ENCODE measurements around the gene CD9.

CD9 gene

DNA sequence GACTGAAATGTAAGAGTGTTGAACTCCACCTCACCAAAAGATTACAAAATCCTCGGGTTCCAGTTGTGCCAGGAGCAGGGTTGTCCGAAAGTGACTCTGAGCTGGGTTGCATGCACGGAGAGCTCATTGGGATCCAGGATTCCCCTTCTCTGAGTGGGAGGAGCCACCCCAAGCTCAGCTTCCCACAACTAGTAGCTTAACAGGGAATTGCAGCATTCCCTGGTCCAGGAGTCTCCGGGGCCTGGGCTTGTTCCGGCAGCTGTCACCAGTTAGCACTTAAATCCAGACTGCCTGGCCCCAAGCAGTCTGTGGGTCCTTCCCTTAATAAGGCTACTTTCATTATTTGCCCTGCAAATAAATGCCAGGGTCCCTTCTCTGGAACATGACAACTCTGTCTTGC lies 50.1 kb downstream of the CD9 start:
- DNase-seq: no peak

DNA sequence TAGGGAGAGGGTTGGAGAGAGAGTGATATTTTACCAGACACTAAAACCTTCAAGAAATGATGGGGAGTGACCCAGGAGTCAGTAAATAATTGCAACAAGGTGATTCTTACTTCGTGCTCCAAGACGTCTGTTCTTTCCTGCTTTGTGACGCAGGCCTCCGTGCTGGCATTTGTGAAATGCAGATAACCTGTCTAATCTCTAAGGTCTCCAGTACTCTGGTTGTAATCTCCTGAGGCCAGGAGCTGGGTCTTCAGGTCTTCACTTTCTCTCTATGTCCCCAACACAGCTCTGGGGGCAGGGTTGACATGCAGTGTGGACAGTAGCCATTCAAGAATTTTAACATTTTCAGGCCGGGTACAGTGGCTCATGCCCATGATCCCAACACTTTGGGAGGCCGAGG lies 53.1 kb downstream of the CD9 start:
- no peak for DNase-seq

DNA sequence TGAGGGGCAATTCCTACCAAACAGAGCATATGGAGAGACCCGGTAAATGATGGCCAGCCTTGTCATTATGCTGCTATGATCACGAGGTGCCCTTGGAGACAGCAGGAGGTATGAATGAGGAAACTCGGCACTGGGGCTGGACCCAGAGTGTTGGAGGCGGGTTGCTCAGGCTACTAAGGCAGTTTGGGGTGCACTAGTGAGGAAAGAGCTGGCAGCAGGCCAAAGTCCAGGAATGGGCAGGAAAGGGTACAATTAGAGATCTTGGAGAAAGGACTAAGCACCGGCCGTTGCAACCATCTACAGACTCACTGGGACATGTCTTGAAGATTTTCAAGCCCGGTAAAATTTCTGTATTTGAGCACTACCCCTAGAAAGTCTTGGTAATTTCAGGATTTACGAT lies 54.3 kb downstream of the CD9 start:
- DNase-seq: no peak

DNA sequence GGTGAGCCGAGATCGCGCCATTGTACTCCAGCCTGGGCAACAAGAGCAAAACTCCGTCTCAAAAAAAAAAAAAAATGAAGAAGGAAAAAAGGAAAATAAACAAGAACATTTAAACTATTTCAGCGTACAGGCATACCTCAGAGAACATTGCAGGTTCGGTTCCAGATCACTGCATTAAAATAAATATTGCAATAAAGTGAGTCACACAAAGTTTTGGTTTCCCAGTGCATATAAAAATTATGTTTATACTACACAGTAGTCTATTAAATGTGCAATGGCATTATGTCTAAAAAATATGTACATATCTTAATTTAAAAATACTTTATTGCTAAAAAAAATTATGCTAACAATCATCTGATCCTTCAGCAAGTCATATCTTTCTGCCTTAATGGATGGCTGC lies 56.8 kb downstream of the CD9 start:
- no peak for DNase-seq

DNA sequence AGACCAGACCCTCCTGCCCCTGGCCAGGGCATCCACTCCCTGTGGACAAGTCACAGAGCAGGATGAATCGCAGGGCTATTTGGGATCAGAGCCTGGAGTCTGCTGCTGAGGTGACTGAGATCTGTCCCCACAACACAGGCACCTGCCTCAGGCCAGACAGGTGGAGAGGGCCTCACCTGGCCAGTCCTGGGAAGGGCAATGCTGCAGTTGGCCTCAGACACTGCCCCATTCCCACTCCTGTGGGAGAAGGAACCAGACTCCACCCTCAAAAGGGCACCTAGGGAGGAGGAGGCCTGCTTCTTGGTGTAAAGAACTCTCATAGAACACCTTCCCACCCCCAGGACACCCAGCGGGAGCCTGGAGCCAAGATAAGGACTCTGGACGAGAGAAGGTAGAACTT lies 62.0 kb downstream of the CD9 start:
- DNase-seq: no peak

DNA sequence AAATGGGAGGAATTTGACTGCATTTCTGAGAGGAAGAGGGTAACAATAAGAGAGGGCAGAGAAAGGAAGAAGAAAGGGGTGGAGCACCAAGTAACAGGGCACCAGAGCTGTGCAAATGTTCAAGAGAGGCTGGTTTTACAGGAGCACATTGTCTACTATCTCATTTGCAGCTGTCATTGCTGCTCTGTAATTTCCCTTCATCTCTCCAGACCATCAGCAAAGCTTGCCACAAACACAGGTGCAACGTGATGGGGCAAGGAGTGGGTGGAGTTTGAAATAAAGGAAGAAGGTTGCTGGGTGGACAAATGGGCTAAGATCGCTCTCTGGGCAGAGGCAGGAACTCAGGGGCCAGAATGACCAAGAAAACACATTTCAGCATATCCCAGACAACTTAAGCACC lies 62.4 kb downstream of the CD9 start:
- no peak for DNase-seq

DNA sequence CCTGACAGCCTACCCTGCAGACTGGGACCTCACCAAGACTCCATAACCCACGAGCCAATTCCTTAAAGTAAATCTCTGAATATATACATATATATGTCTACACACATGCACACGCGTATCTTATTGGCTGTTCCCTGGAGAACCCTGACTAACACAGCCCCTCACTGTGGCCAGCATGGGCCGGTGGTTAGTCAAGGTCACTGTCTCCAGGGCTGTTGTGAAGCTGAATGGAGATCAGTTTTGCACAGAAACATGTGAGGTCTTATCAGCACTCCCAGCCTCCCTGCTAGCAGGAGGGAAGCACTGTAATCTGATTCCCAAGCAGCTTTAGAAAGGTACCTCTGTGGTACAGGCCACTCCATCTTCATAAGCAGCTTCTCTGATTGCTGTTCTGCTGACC lies 63.7 kb downstream of the CD9 start:
- no peak for DNase-seq

DNA sequence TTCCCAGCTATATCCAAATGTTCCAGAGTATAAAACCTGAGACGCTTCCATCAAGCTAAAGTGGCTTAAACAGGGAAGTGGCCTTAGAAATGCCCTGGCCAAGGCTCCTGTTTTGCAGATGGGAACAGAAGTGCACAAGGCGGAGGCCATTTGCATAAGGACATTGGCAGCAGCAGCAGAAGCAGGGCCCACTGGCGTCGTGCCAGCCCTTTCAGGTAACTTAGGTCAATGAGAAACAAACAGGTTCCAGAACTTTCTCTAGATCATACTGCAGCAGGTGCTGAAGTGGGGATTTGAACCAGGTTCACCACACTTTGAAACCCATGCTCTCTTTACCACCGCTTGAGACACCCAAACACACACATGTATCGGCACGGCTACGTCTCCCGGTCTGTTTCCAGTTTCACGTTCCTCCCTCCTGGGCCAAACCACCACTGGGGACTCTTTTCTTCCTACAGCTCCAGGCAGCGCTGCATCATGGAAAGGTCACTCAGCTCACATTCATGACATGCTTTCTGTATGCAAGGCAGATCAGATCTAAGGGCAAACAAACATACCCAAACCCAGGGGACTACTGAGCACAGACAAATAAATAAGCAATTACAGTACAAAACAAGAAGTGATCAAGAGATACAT lies 64.3 kb downstream of the CD9 start:
- no peak for DNase-seq

DNA sequence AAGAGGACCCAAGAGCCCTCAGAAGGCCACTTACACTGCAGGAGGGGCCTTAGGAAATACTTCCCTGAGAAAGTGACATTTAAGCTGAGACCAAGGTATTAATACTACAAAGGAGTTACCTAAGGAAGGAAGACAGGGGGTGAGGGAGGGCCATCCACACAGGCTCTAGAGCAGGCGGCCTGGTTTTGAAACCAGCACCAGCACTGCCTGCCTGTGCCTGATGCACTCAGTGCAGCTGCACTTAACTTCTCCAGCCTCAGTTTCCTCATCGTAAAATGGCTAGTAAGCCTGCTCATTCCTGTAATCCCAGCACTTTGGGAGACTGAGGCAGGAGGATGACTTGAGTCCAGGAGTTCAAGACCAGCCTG lies 64.8 kb downstream of the CD9 start:
- DNase-seq: no peak

DNA sequence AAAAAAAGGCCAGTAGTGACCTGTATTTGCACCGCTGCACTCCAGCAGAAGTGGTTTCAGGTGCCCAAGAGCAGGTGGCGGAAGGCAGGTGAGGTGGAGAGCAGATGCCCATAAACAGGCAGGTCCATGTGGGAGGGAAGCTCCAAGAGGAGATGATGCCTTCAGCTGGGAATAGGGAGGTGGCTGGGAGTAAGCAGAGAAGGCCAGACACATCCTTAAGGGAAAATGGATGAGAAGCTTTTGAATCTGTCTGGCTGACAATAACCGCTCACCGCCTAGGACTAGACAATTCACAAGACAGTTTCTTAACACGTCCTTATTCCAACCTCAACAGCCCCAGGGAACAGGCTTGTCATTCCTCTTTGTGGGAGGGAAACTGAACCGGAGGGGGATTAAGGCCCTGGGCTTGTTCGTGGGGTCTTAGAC lies 66.4 kb downstream of the CD9 start:
- no peak for DNase-seq

DNA sequence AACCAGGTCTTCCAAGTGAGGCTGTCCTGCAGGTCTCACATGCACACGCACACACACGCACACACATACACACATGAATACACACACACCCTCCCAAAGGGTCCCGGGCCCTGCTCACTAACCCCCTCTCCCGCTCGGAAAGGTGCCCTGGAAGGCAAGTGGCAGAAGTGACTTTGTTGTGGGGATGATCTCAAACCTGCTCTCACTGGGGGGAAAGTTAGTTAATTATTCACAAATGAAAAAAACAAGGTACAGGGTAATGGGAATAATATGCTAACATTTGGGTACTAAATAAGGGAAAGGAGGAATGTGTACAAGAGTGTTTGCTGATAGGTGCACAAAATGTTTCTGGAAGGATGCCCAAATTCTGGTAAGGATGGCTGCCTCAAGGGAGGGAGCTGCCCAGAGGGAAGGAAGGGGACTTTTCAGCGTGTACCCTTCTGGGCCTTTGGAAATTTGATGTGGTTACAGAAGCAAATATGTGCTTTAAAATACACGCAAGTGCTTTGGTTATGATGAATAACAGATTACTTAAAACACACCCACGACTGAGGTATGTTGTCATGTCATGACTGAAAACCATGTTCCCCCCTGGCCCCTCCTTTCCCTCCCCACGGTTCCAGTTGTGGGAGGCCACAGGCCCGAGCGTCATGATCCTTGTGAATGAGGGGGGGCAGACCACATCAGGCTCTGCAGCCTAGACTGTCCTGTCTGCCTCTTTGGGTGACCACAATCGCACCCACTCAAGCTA lies 66.9 kb downstream of the CD9 start:
- no peak for DNase-seq

DNA sequence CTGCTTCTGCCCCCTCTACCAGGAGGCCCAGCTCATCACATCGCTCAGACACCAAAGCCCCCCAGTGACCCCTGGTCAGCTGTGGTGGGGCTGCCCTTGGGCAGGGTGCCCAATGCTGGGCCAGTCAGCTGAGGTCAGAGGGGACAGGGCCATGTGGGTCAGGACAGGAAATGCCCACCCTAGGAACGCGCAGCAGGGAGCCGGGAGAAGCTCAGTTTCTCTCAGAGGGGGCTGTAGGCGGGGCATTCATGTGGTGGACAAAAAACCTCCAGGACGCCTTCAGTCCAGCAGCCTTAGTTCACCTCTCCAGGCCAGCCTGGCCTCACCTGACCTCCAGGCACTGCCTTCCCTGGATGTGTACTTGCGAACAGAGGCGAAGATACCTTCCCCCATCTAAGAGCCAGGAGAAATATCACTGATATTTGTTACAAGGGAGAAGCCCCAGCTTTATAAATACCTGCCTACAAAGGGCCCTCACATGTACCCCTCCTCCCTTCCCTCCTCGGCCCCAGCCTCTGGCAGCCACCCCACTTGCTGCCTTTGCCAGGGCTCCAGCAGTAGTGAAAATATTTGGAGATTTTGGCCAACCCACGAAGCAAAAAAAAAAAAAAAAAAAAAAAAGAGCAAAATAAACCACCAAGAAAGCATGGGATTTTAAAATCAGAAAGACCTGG lies 68.4 kb downstream of the CD9 start:
- DNase-seq: no peak

DNA sequence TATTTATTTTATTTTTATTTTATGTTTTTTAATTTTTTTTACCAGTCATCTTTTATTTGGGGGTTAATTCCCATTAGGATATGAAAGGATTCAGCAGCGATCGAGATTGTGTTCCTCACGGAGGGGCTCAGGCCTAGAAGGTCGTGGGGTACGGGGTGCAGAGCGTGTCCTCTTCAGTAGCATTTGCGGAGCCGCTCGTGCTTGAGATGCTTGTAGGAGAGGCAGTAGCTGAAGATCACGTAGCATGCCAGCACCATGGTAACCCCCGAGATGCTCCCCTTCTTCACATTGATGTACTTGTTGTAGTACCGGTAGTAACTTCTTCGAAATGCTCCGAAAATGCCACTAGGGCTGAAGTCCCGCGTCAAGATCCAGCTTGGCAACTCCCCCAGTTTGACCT lies 69.8 kb downstream of the CD9 start:
- DNase-seq: no peak

DNA sequence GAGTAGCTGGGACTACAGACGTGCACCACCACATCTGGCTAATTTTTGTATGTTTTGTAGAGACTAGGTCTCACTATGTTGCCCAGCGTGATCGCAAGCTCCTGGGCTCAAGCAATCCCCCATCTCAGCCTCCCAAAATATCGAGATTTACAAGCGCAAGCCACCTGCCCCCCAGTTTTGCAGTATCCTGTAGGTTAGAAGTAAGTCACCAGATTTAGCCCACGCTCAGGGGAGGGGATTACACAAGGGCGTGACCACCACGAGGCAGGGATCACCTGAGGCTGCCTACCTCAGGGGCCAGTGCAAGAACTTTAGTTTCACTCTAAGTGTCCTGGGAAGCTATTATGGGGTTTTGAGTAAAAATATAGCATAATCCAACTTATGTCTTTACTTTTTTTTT lies 71.1 kb downstream of the CD9 start:
- DNase-seq: no peak

DNA sequence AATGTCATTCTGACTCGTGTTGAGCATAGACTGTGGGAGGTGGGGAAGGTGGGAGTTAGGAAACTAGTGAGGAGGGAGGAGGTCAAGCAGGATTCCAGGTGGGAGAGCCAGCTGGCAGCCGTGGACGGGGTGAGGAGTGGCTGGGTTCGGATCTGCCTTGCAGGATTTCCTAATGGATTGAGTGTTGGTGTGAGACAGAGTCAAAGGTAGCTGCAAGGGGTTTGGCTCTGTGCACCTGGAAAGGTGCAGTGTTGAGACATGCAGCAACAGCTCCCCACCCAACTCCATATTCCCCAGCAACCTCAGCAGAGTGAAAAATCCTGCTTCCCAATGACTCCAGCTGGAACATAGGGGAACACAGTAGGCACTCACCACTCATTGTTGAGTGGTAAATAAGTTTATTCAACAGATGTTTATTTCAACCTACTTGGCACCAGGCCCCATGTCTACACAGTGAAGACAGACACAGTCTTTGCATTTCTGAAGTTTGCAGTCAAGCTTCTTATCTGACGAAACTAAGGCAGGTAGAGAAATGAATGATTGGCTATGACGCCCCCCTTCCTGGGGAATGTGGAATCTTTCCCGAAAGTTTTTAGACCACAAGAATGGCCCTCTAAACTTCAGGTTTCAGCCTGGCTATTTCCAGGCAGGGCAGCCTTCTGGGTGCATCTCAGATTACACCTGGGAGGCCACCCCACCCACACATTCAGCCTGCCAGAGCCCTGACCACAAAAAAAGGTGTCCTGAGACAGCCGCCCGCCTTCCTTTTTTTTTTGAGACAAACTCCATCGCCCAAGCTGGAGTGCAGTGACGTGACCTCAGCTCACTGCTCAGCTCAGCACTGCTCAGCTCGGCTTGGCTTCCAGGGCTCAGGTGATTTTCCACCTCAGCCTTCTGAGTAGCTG lies 72.4 kb downstream of the CD9 start:
- no peak for DNase-seq

DNA sequence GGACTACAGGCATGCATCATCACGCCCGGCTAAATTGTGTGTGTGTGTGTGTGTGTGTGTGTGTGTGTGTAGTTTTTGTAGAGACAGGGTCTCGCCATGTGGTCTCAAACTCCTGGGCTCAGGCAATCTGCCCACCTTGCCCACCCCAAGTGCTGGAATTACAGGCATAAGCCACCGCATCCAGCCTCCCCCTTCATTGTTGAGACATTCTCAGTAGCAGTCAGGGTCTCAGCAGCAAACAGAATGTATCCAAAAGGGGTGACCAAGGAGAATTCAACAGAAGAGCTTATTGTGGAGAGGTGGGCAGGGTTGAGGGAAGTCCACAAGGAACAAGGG lies 73.0 kb downstream of the CD9 start:
- no peak for DNase-seq

DNA sequence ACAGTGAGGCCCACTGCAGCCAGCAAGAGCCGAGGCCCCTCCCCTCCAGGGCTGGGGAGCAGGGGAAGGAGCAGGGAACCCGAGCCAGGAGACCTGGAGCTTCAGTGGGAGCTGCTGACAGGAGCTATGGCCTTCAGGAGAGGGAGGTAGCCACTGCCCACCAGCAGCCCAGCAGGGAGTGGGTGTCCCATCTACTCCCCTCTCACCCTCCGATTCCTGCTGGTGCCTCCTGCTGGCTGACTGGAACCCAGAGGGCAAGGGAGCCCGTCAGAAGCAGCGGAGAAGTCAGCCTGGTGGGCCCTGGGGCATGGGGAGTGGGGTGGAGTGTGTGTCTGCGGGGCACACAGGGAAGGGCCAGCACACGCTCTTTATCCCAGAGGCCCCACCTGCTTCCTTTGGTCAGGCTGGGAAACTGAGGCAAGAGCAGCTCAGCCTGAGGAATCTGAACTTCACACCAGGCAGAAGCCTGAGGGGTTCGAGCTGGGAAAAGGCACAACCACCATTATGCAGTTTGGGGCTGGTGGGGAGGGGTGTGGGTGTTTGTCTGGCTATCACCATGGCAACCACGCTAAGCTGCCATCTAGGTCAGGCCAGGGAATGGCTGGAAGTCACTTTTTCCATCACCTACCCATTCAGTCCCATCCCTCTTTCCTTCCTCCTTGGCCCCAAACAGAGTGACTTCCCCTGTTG lies 73.5 kb downstream of the CD9 start:
- DNase-seq: no peak

DNA sequence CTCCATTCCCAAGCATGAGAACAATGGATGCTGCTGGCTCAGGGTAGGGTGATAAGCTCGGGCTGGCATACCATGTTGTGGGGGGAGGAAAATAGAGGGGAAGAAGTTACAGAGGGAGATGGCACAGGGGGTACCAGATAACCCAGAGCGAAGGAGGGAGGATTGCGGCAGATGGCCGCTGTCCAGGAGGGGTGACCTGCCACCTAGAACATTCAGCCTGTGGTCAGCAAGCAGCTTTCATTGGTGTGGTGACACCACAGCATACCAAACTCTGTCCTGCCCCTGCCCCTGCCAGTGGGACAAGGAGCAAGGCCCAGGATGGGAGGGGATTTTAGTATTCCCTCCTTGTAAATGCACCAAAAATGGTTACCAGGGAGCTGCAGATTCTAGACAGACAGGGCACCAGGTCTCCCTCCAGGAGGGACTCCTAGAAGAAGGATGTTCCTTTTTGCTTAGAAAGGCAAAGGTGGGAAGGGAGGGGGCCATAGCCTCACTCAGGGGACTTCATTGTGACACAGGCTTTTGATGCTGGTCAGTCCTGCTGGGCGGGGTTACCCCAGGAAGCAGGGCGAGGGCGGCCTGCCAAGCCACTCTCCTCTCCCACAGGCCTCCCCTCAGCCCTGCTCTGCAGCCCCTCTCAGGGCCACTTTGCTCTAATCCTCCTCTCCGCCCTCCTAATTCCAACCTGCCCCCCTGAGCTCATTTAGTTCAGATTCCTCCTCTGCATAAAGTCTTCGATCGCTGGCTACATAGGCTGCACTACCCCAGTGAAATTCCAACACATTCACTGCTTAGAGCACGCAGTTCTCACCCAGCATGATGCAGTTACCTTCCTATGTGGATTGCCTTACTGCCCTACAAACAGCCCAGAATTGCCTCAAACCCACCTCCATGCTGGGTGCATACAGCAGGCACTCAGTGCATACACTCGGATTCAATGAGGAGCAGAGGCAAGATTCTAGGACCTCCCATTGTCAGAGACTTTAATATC lies 74.3 kb downstream of the CD9 start:
- DNase-seq: no peak

DNA sequence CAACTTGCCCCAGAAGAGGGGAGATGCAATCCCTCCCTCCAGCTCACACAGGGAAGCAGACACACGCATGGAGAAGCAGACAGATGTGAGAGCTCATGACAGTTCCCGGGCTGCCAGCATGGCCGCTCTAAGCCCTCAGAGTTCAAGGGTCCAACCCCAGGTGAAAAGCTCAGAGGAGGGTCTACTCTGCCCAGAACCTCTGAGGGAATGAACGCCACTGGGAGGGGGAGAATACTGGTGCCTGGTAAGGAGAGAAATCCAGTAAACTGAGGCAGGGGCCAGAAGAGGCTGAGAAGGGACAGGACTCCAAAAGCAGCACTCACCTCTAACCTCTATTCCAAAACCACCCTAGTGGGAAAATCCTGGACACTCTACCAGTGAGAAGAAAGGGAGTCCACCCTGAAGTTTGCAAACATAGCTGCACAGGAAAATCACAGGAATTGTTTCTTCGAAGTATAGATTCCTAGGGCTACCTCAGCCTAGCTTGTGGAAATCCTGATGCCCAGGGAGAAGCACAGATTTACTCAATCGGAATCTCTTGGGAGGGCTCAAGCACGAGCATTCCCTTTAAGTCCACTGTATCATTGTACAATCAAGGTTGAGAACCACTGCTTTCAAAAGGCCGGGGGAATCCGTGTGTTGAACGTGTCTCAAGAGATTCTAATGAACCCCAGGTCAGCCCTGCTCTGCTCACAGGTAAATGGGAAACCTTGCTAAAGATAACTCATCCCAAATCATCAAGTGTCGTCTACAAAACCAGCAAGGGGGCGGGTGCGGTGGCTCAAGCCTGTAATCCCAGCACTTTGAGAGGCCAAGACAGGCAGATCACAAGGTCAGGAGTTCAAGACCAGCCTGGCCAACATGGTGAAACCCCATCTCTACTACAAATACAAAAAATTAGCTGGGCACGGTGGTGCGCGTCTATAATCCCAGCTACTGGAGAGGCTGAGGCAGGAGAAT lies 76.0 kb downstream of the CD9 start:
- no peak for DNase-seq

DNA sequence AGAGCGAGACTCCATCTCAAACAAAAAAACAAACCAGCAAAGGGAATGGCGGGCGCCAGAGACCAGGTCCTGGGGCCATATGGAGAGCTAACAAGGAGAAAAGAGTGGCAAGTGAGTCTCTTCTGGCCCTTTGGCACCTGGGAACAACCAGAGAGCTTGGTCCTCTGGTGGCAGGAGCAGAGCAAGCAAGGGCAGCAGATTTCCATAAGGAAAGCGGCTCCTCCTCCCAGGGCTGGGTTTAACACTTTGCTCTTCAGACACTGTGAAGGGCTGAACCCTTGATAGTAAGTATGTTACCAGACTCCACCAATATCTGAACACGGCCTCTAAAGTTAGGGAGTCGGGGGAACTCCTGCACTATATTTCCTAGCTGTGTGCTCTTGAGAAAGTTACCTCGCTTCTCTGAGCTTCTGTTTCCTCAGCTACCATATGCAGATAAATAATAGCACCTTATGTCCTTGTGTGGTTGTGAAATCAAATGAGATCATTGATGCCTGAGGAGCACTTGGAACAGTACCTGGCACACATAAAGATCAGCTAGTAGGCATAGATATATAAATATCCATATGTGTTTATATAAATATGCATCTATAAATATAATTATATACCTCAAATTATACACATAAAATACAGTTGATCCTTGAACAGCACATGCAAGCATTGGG lies 76.9 kb downstream of the CD9 start:
- no peak for DNase-seq
